ENCODE results near the gene UQCRFS1.

GRCh38 chr19:29194658-29195057 is 18.3 kb downstream of the UQCRFS1 start:
- TF ChIP-seq YY1 (IDR thresholded peaks at IDR 0.05; ENCODE audit: insufficient read depth, insufficient read length) (no peak), SUZ12 (IDR thresholded peaks at IDR 0.05; ENCODE audit: extremely low read depth, insufficient read depth, insufficient read length) (no peak)

All from NT2/D1 (cell line).